GM12892 (cell line): ENCODE results near the gene PNMA6A.

ENCODE experiments used
- POLR2AphosphoS5 ChIP-seq: IDR thresholded peaks from 2 replicates; pipeline ENCODE4 v1.6.1; 2011; ENCODE audit warnings: low read depth, low read length, control low read depth
- TAF1 ChIP-seq: IDR thresholded peaks from 2 replicates; pipeline ENCODE4 v1.6.1; 2011; ENCODE audit warnings: low read depth, mild to moderate bottlenecking, control low read depth, low read length, borderline replicate concordance

DNA sequence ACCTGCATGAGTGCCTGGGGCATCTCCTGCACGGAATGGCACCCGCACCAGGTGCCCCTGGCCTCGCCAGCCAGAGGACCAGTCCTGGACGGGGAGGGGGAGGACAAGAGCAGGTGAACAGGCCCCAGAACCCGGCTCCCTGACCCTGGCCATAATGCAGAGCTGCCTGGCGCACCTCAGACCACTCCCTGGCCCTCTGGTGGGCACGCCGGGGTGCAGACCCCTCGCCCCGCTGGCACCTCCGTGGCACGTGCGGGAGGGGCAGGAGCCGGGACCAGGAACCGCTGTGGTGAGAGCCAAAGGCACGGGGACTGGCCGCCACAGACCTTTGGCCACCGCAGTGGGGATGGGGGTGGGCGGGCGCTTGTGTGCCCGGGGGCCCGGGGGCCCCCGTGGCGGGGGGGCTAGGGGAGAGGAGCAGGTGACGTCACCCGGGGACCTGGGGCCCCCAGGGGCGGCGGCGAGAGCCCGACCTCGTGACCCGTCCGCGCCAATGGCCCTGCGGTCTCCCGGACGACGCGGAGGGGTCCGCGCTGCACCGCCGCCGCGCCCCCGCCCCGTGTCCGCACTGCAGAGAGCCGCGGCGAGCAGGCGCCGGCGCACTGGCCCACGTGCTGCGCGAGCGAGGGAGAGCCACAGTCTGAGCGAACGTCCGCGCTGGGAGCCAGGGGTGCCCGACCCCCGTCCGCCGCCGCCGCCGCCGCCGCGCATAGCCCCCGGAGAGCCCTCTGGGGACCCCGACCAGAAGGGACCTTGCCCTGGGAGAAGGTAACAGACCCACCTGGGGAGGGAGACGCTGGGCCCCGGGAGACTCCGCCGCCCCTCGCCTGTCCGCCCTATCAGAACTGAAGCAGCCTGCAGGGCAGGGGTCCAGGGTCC, 16.1 kb upstream of the PNMA6A start, which contains the start of gene PNMA3:
- TF ChIP-seq POLR2AphosphoS5 (no peak), TAF1 (no peak)
